Eye (tissue), 1 donor: ENCODE data around the gene LRRTM4.
A peak's percentile ranks its signal among the peaks of the same experiment; 100 is the strongest.
"Not testable (repeated sequence)": the region's sequence is repeated elsewhere in the genome, so short reads cannot be mapped to it uniquely, and the experiment has no call there.

Experiments used
- DNase-seq: peaks from one replicate; pipeline ENCODE4 v3.0.0-alpha.2; 2015

LRRTM4 gene

GRCh38 chr2:76829374-76830234, 692.6 kb downstream of the LRRTM4 start:
- no peak for DNase-seq

GRCh38 chr2:76826691-76827090, 695.5 kb downstream of the LRRTM4 start:
- peak; percentile 28 for DNase-seq

- no peak for DNase-seq
Measured at GRCh38 chr2:76825140-76825970, 696.8 kb downstream of the LRRTM4 start.

- DNase-seq: no peak
Measured at GRCh38 chr2:76821731-76822130, 700.4 kb downstream of the LRRTM4 start.

GRCh38 chr2:76813084-76813483, 709.1 kb downstream of the LRRTM4 start:
- DNase-seq: no peak

GRCh38 chr2:76812156-76812555, 710.0 kb downstream of the LRRTM4 start:
- DNase-seq: no peak

- DNase-seq: no peak
Measured at GRCh38 chr2:76809136-76809535, 713.0 kb downstream of the LRRTM4 start.

- DNase-seq: no peak
Measured at GRCh38 chr2:76808732-76809131, 713.4 kb downstream of the LRRTM4 start.

- no peak for DNase-seq
Measured at GRCh38 chr2:76793647-76794334, 728.4 kb downstream of the LRRTM4 start.

GRCh38 chr2:76781313-76781712, 740.9 kb downstream of the LRRTM4 start:
- DNase-seq: not testable (repeated sequence)

- DNase-seq: no peak
Measured at GRCh38 chr2:76763276-76763675, 758.9 kb downstream of the LRRTM4 start.

- no peak for DNase-seq
Measured at GRCh38 chr2:76760367-76760704, 761.8 kb downstream of the LRRTM4 start.

GRCh38 chr2:76759634-76760366, 762.4 kb downstream of the LRRTM4 start:
- DNase-seq: no peak

- DNase-seq: no peak
Measured at GRCh38 chr2:76752506-76752905, 769.7 kb downstream of the LRRTM4 start.

- no peak for DNase-seq
Measured at GRCh38 chr2:76749858-76750257, 772.3 kb downstream of the LRRTM4 start.

- no peak for DNase-seq
Measured at GRCh38 chr2:76748581-76749296, 773.4 kb downstream of the LRRTM4 start.

- no peak for DNase-seq
Measured at GRCh38 chr2:76745605-76746004, 776.6 kb downstream of the LRRTM4 start.

GRCh38 chr2:76737607-76738006, 784.6 kb downstream of the LRRTM4 start:
- peak; percentile 9 for DNase-seq

GRCh38 chr2:76733736-76734135, 788.4 kb downstream of the LRRTM4 start:
- no peak for DNase-seq

GRCh38 chr2:76731157-76731556, 791.0 kb downstream of the LRRTM4 start:
- no peak for DNase-seq

- no peak for DNase-seq
Measured at GRCh38 chr2:76730021-76730420, 792.2 kb downstream of the LRRTM4 start.

GRCh38 chr2:76721226-76721625, 801.0 kb downstream of the LRRTM4 start:
- DNase-seq: no peak
